ENCODE data around the gene UNC119B.

UNC119B gene

DNA sequence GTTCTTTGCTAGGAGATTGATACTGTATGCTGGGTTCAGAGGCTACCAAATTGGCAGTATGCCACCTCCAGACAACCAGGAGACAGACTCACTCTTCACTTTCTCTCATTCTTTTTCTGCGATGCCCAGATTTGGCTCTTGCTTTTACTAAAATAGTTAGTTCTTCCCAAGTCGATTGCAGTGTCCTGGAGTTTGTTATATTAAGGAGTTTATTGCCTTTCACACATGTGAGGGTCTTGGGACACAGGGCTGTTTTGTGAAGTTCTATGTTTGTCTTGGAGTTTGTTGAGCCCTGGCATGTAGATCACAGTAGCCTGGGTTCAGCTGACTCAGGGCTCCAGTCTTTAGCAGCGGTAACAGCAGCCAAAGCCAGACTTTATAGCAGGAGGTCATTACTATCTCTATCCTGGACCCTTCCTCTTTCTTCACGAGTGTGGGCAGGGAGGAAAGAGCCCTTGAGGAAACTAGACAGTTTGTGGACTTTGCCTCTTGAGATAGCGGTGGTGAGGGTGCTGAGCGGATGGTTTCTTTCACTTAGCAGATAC lies 21.7 kb upstream of the UNC119B start:
- DNase-seq (ENCODE audit: low read depth) = no peak

DNA sequence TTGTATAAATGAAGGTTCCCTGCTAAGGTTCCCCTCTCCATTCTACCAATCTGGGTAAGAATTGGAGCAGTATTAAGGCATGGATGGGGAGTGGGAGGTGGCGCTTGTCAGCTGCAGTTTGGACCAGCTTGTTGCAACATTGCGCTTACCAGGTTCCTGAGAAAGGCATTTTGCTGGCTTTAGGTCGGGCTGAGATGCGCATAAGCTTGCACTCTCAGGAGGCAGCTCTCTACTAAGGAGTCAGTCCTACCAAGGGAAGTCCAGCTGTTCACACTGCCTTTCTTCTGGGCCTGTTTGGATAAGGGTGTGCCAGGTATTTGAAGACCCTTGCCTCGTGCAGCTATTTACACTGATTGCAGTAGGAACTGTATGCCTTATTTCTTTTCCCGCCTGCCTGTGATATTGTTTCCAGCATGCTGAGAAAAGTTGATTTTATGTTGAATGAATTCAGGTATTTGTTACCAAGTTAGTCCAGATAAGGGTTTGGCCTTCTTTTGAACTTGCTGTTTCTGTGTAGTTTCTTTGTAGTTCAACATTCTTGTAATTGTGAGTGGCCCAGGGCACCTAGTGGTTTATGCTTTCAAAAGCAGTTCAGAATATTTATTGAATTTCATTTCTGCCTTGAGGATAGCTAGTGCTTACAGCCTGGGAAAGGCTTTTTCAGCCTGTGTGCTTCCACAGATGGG lies 20.7 kb upstream of the UNC119B start:
- DNase-seq (ENCODE audit: low read depth) = no peak

DNA sequence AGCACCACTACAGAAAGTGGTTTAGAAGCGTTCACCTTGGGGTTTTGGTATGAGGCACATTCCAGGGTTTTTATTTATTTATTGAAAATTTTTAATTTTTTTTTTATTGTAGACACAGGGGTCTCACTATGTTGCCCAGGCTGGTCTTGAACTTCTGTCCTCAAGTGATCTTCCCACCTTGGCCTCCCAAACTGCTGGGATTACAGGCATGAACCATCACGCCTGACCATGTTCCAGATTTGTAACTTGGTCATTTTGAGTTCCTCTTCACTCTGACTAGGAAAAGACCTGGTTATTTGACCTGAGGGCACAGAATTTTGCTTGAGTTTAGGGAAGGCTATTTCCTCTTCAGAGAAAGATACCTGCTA lies 20.2 kb upstream of the UNC119B start:
- no peak for DNase-seq (ENCODE audit: low read depth)

DNA sequence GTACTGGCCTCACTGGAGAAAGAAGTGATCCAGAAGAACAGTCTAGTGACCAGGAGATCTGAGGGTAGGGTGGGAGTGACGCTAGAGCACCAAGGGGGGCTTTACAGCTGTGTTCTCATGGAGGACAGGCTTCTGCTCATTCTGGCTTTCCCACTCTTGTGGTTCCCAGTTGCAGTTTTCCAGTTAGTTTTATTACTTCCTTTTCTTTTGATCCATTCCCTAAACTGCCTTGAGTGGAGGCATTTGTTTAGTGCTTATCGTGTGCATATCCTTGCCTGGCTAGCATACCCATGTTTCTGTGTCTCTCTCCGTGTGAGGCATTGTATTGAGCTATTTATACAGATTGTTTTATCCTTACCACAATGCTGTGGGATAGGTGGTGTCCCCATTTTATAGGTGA lies 19.3 kb upstream of the UNC119B start:
- no peak for DNase-seq (ENCODE audit: low read depth)

DNA sequence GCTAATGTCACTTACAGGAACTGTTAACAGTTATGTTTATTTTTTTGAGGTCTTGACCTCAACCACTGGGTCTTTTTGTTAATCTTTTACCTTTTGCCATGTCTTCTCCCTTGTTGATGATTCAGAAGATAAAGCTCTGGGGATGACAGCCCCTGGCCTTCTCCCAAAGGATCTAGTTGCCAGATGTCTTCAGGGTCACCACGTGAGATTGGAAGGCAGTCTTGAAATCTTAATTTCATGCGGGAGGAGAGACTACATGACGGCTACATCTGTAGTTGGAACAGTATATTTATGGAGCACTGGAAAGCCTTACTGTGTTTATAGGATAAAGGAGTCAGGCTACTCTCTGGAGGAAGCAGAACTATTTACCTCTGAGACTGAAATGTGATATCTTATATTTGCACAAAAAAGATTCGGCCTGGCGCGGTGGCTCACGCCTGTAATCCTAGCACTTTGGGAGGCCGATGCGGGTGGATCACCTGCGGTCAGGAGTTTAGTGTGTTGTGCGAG lies 17.7 kb upstream of the UNC119B start:
- DNase-seq (ENCODE audit: low read depth) = no peak

DNA sequence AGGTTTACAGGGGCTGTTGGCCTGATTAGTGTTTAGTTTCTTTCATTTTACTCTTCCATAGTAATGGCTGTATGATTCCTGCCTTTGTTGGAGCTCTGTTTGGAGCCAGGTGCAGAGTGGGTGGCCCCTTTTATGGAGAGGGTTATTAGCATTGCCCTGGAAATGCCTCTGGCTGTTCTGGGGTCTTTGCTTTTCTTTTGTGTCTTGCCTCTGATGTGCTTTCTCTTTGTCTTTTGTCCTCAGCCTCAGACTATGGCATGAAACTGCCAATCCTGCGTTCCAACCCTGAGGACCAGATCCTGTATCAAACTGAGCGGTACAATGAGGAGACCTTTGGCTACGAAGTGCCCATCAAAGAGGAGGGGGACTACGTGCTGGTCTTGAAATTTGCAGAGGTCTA lies 16.4 kb upstream of the UNC119B start:
- DNase-seq (ENCODE audit: low read depth) = no peak

DNA sequence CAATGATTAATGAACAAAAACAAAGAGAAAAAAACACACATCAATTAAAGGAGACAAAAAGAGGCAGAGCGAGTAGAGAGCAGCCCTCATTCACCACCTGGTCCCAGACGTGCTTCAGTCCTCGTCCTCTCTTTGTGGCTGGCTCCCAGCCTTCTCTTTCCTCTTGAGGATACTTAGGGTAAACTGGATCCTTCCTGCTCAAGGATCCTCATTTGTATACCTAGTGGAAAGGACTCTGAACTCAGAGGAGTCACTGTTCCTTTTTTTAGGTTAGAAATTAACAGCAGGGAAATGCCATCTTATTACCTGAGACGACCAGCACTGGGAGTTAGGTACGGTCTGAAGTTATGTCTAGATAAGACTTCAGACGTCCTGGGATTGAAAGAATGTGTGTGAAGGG lies 13.6 kb upstream of the UNC119B start:
- no peak for DNase-seq (ENCODE audit: low read depth)

DNA sequence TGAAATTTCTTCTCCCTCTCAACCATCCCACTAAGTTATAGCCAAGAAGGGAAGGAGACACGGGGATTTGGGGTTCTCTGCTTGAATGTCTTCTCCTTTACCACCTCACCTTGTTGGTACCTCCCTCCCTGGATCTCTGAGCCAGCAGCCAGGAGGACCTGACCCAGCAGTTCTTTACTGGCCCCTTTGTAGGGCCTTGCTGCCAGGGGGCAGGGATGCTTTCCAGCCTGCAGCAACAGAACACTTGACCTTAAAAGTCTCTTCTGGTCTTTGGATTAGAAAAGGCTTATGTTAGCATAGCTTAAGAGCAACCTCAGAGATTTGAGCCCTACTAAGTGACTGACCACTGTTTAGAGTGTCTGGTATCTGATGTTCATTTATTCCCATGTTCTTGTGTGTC lies 12.9 kb upstream of the UNC119B start:
- no peak for DNase-seq (ENCODE audit: low read depth)

DNA sequence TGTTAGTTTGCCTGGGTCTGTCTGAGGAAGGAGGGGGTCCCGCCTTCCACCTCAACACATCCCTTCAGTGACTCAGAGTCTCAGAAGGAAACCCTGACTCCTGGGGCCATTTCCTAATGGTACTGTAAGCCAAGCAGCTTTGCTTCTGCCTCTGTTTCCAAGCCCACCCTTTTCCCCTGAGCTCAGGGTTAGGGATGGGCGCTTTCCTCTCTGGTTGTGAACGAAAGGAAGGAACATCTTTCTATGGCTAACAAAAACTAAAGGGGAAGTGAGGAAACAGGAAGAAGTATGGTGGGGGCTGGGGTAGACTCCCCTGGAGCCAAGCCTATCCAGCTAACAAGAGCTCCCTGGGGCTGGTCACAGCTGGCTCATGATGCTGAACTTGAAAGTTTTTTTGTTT lies 11.6 kb upstream of the UNC119B start:
- no peak for DNase-seq (ENCODE audit: low read depth)

DNA sequence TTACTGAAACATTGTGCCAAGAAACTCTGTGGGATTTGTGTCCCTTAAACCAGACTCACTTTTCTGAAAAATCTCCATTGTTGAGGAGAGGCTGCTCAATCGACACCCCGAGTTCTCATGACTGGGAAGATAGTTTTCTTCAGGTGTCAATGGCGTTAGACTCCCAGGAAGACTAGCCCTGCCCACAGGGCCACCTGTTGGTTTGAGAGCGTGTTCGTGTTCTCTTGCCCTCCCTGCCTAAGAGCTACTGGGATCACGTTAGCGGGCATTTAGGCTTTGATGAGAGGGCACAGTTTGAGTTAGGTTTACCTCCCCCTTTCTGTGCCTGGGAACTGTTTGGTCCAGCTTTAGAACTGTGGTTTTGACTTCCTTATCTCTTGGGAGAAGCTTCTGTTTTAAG lies 10.7 kb upstream of the UNC119B start:
- no peak for DNase-seq (ENCODE audit: low read depth)

DNA sequence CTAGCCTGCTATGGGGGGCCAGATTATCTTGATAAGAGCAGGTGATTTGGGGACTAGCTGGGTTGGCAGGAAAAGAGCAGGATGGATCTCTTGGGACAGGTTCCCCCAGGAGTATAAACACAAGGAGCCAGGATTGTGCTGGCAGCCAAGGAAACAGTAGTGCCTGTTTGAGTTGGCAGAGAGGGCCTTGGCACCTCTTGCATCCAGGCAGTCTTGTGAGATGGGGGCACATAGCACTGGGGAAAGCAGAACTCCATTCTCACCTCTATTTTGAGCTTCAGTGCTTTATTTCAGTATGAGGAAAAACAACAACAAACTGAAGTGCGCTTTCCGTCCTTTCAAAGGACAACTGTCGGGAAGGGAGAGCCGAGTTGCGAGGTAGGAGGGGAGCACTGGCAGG lies 9.4 kb upstream of the UNC119B start:
- DNase-seq (ENCODE audit: low read depth) = no peak

DNA sequence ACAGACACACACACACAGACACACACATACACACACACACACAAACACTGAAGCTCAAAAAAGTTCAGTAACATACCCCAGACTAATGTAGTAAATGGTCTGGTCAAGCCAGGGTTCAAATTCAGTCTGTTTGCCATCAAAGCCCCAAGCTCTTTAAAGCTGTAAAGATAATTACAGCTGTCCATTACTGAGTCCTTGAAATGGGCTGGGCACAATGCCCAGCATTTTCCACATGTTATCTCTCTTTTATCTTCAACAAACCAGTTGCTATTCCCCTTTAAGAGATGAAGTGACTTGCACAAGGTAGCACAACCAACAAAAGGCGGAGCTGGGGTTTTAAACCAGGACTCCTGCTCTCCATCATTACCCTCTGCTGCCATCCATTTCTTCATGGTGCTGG lies 7.6 kb upstream of the UNC119B start:
- DNase-seq (ENCODE audit: low read depth) = no peak

DNA sequence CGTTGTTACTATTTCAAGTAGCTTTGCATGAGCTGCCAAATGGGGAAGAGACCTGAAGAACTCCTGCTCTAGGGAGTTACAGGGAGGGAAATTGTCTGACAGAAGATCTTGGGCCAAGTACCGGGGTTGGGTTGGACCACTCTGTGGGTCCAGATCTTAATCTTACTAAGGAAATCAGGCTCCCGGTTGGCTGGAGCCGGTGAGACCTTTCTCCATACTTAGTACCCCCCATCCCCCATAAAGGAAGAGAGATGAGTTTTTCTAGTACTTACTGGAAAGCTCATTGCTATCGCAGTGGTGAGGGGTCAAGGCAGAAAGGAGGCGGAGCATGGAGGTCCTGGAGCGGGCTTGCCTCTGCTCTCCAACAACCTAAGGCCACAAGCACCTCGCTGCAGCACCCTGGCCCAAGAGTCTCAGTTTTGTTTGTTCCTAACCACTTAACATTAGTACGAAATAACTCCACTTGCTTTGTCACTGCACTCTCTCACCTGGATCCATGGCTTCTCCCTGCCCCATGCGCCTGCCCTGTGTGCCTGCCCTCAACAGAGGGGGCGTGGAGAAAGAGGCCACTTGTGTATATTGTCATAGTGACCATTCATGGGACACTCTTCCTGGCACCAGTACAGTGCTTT lies 6.8 kb upstream of the UNC119B start:
- no peak for DNase-seq (ENCODE audit: low read depth)

DNA sequence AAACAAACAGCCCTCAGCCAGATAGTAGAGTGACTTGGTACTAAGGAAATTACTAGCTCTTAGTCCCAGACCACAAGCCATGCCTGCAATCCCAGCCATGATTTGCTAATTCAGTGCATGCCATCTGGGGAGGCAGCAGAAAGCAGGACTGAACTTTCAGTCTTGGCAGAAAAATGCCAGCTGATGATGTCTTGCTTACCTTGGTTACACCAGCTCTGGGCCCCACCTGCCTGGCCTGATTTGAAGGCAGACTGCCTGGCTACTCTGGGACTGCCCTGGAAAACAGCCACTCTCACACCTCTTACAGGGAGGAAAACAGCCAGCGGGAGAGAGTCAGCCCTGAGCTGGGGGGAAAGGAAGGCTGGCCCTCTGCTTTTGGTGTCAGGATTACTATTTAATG lies 4.6 kb upstream of the UNC119B start:
- DNase-seq (ENCODE audit: low read depth) = no peak

DNA sequence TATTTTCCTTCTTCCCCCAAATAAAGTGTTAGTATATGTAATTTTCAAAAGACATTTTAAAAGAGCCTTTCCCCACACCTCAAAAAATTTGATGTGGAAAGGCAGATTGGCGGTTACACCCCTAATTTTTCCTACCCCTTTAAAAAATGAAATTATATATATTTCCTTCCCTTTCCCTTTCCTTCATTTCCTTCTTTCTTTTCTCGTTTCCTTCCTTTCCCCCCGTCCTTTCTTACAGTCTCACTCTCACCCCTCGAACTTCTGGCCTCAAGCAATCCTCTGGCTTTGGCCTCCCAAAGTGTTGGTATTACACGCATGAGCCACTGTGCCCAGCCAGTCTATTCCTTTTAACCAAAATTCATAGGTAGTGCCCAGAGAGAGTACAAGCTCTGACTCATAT lies 4.2 kb upstream of the UNC119B start:
- DNase-seq (ENCODE audit: low read depth) = no peak

DNA sequence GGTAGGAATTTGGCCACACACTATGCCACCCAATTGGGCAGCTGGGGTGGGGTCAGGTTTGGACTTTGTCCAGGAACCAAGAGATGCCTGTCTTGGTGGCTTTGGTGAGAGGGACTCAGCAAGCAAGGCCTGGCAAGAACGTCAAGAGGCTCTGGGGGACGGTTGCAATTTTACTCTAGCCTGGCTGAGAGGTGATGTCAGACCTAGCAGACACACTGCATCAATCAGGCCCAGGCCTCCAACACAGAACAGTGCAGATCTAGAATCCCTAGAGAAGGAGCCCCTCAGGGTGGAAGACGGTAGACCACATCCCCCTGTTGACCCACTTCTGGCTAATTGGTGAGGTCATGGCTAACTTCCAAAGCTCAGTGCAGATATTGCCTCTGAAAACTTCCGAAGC lies 1.6 kb upstream of the UNC119B start:
- DNase-seq (ENCODE audit: low read depth) = no peak

DNA sequence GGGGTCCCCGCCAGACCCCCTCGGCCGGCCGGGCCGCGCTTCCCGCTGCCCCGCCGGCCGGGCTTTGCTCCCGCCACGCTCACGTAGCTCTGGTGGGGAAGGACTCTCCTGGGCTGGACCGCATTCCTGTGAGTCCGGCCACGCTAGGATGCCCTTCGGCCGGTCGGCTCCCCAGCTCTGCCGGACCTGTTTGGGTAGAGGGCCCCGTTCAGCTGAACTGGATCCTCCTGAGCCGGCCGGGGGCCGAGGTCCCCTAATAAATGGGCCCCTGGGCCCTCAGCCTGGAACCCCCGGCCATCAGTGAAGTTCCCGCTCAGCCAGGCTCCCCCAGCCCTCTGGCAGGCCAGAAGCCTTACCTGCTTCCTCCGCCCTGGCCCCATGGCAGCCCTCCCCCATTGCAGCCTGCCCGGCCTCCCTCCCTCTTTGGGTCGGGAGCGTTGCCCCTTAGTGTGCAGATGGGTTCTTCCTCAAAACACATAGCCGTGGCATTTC lies 593 bp downstream of the UNC119B start:
- DNase-seq (ENCODE audit: low read depth) = no peak

DNA sequence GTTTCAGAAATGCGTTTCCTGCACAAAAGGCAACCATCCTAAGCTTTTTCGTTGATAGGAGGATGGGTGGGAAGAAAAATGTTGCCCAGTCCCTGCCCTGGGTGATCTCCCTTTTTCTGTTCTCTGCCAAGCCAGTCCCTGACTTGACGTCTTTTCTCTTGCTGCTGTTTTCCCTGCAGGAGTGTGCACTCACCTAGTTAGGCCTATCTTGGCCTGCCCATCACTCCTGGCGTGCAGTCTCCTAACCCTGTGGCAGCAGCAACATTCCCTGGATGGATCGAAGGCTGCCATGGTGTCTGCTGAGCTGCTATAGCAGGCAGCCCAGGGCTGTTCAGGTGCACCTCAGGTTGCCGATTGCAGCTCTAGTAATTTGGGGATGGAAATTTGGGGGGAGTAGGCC lies 1.2 kb downstream of the UNC119B start:
- DNase-seq (ENCODE audit: low read depth) = no peak

DNA sequence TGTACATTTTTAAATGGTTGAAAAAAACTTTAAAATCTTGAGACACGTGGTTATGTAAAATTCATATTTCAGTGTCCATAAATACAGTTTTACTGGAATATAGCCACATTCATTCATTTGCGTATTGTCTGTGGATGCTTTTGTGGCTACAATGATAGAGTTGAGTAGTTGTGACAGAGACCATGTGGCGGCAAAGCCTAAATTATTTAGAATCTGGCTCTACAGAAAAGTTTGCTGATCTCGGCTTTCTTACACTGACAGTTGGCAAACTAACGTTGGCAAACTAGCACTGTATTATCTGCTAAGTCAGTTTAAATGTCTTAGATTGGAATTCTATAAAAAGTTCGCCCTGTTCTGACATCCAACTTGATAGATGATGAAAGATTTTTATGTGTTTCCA lies 2.4 kb downstream of the UNC119B start:
- no peak for DNase-seq (ENCODE audit: low read depth)

DNA sequence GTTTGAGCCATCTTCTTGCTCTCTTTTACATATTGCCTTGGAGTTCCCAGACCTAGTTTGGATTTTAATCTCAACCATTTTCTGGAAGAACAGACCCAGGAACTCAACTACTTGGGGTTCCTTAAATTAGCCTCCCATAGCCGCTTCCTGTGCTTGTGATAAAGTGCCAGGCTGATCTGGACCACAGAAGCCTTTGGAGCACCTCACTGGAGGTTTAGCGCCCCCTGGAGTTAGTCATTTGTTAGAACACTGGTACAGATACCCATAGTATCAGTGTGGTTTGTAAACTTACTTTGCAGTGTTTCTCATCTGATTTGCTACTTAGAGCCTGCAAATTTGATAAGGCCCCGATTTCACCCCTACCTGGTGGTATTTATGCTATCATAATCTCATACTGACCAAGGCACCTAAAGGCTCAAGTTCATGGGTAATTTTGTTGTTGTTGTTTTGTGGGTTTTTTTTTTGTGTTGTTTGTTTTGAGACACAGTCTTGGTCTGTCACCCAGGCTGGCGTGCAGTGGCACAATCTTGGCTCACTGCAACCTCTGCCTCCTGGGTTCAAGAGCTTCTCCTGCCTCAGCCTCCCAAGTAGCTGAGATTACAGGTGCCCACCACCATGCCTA lies 3.7 kb downstream of the UNC119B start:
- peak; percentile 38 for DNase-seq (ENCODE audit: low read depth)

DNA sequence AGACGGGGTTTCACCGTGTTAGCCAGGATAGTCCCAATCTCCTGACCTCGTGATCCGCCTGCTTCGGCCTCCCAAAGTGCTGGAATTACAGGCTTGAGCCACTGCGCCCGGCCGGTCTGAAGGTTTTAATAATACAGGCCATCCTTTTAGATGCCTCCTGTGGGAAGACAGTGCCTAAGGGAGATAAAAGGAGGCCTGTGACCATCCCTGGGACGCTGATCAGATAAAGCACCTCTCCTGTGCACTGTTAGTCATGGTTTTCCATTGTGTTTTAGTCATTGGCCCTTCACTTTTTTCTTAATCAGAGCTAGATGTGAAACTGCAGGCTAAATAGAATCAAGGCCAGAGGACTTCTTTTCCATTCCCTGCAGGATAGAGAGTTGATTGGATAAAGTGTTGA lies 7.8 kb downstream of the UNC119B start:
- DNase-seq (ENCODE audit: low read depth) = no peak

DNA sequence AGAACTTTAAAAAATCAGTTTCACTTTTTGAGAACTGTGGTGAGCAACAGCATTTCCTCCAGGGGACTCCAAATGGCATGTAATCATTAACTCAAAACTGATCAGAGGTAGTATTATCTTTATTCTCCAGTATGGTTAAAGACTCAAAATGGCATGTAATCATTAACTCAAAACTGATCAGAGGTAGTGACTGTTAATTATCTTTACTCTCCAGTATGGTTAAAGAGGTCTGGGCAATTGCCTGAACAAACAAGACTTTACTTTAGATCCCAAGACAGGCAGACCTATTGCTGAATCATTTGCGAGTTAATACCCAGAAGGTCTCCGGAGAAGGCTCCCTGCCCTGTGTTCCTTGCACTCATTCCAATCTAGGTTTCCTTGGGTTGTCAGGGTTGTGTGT lies 8.8 kb downstream of the UNC119B start:
- no peak for DNase-seq (ENCODE audit: low read depth)

All from stimulated activated CD8-positive, alpha-beta memory T cell treated with anti-CD3 and anti-CD28 coated beads, Interleukin-4, amount 100 ng/mL, for 24 hours (primary cell).